Endothelial cell of umbilical vein (primary cell): ENCODE data around the gene NOD2. TPM values are rescaled to one million over a fixed set of nuclear protein-coding genes. Genes with fewer than 3 reads are reported as not detected.

ENCODE experiments used
- microRNA-seq: library from miRNA; unstranded; fragments of <30 nt; microRNA quantifications from one replicate; pipeline ENCODE4 v1.2.0, GENCODE V29; 2021; ENCODE audit warnings: borderline number of aligned reads, borderline replicate concordance
- polyA plus RNA-seq, 4 experiments: library from polyadenylated mRNA; depleted of rRNA in 3 of 4; stranded (reverse) in 3 of 4; unstranded in 1 of 4; fragments of >200 nt; gene quantifications; 2 replicates each; pipeline versions ENCODE4 v1.2.1 to v1.2.3, GENCODE V29; 2011 to 2012; ENCODE audit warnings: missing spikeins in 1 of 4
- small RNA-seq: library from RNA; depleted of rRNA; stranded (forward); fragments of <200 nt; gene quantifications from one replicate; pipeline ENCODE3, GENCODE V24; 2012; ENCODE audit warnings: low replicate concordance, low read depth; ENCODE audit not compliant: insufficient read depth, insufficient read length
- total RNA-seq: library from RNA; stranded (reverse); gene quantifications from 2 replicates; pipeline ENCODE4 v1.2.3, GENCODE V29; 2021

NOD2 gene
- total and polyA plus RNA-seq, 2 donors (not counting 3 experiments of a cell fraction or from before 2014, with no cell fraction given): 0.07 to 0.58 TPM

Small RNAs within 50 kb of the gene (microRNA-seq; reads per million reads assigned to microRNA genes)
- 1.9 reads per million for gene MIR3181

Small RNAs within 50 kb of the gene (small RNA-seq; reads per million reads assigned to genes)
- not detected for gene MIR3181

Other genes starting within 250 kb of the NOD2 start
- gene NKD1, start 145.2 kb upstream of the NOD2 start, total RNA-seq: 0.32 TPM in 1 of 2 replicates, not detected in the other
- not detected in 2 replicates for gene NKD1, start 145.2 kb upstream of the NOD2 start, polyA plus RNA-seq
- not detected in 2 replicates for gene SNX20, start 12.3 kb upstream of the NOD2 start, total RNA-seq
- gene SNX20, start 12.3 kb upstream of the NOD2 start, polyA plus RNA-seq: not detected in 2 replicates
- gene CYLD, start 48.5 kb downstream of the NOD2 start, total RNA-seq: 21.5 and 22.2 TPM in 2 replicates
- 7.2 and 7.4 TPM in 2 replicates for gene CYLD, start 48.5 kb downstream of the NOD2 start, polyA plus RNA-seq